Activated CD8-positive, alpha-beta T cell treated with anti-CD3 and anti-CD28 coated beads for 36 hours (primary cell): ENCODE measurements around the gene AMDHD2. TPM values are rescaled to one million over a fixed set of nuclear protein-coding genes. Genes with fewer than 3 reads are reported as not detected.

Experiments used
- ATAC-seq: fragments of 200-7000 bp; cut with Tn5 transposase; one replicate; pipeline ENCODE4 v1.10.0; 2021; ENCODE audit warnings: mild to moderate bottlenecking, moderate library complexity
- CTCF ChIA-PET: fragments of 350-600 bp; sonication (Branson Sonifier 250); formaldehyde crosslinking; loops from one replicate; lab custom pipeline; 2021; ENCODE audit warnings: antibody characterized with exemption; lab: Charles Lee
- POLR2A ChIA-PET: fragments of 350-600 bp; sonication (Branson Sonifier 250); formaldehyde crosslinking; loops from one replicate; lab custom pipeline; 2021; ENCODE audit warnings: antibody characterized with exemption; lab: Charles Lee
- DNase-seq: peaks from one replicate; pipeline ENCODE4 v3.0.0-alpha.2; 2020
- H3K27ac Mint-ChIP-seq: one replicate; pipeline ENCODE4 v1.8.0; 2021; ENCODE audit warnings: mild to moderate bottlenecking, mixed read lengths
- H3K27me3 Mint-ChIP-seq: one replicate; pipeline ENCODE4 v1.8.0; 2021; ENCODE audit warnings: mixed read lengths
- H3K36me3 Mint-ChIP-seq: one replicate; pipeline ENCODE4 v1.8.0; 2021; ENCODE audit warnings: low read depth, mixed read lengths
- H3K4me1 Mint-ChIP-seq: one replicate; pipeline ENCODE4 v1.8.0; 2021; ENCODE audit warnings: low read depth, mixed read lengths
- H3K4me3 Mint-ChIP-seq: one replicate; pipeline ENCODE4 v1.8.0; 2021; ENCODE audit warnings: mild to moderate bottlenecking, moderate library complexity, mixed read lengths
- H3K9me3 Mint-ChIP-seq: one replicate; pipeline ENCODE4 v1.8.0; 2021; ENCODE audit warnings: mixed read lengths
- CTCF ChIP-seq: fragments of 200-600 bp; IDR thresholded peaks from one replicate; pipeline ENCODE4 v1.8.0; 2022; ENCODE audit warnings: antibody characterized with exemption, mild to moderate bottlenecking
- intact Hi-C: fragments of 100-400 bp; cut with micrococcal nuclease; formaldehyde crosslinking; loops from one replicate; pipeline ENCODE4 v1.10.0; 2022
- total RNA-seq, 2 experiments: library from RNA; stranded (reverse); gene quantifications; one replicate each; pipeline ENCODE4 v1.2.3, GENCODE V29; 2021

Gene AMDHD2
- total RNA-seq, 2 experiments from 2014 or later: 28.2 to 29.0 TPM

GRCh38 chr16:2527071-2527783 is 7.1 kb downstream of the AMDHD2 start:
- Mint-ChIP-seq H3K9me3 (no peaks in the 10 kb centered on the region), H3K36me3 (peaks cover 11% of the 10 kb centered on the region), H3K27me3 (no peaks in the 10 kb centered on the region), H3K27ac (no peak overlapping the region), H3K4me1 (peaks cover 11% of the 10 kb centered on the region), H3K4me3 (no peak overlapping the region)
- intact Hi-C loops: no loop called here
- ATAC-seq (no peak), DNase-seq (no peak)
- TF ChIP-seq CTCF: no peak
- POLR2A ChIA-PET: interaction anchor here (0.7 to 1.0 kb wide), 3 partner anchors 9 to 13 kb away, joined by 3 read pairs; partner anchors contain the start of gene ATP6V0C
- CTCF ChIA-PET: no interaction called here

GRCh38 chr16:2527784-2528100 is 7.6 kb downstream of the AMDHD2 start:
- ATAC-seq: no peak
- H3K4me3 Mint-ChIP-seq: no peak overlapping the region
- no peak overlapping the region for H3K27ac Mint-ChIP-seq
- ChIA-PET CTCF (no interaction called here), POLR2A (interaction anchor here (0.9 kb wide), 1 partner anchor 9 kb away, joined by 3 read pairs; no protein-coding TSS in a partner anchor)
- H3K4me1 Mint-ChIP-seq: peaks cover 11% of the 10 kb centered on the region
- no peaks in the 10 kb centered on the region for H3K27me3 Mint-ChIP-seq
- no peaks in the 10 kb centered on the region for H3K9me3 Mint-ChIP-seq
- peaks cover 11% of the 10 kb centered on the region for H3K36me3 Mint-ChIP-seq
- intact Hi-C loops: no loop called here
- no peak for TF ChIP-seq CTCF
- DNase-seq: no peak

GRCh38 chr16:2528161-2529060 is 8.2 kb downstream of the AMDHD2 start:
- Mint-ChIP-seq H3K4me3 (no peak overlapping the region), H3K9me3 (no peaks in the 10 kb centered on the region), H3K4me1 (peaks cover 13% of the 10 kb centered on the region), H3K36me3 (peaks cover 11% of the 10 kb centered on the region), H3K27me3 (no peaks in the 10 kb centered on the region), H3K27ac (no peak overlapping the region)
- ChIA-PET CTCF (no interaction called here), POLR2A (interaction anchor here (1.1 kb wide), 1 partner anchor 8 kb away, joined by 5 read pairs; the partner anchor contains the start of gene AMDHD2)
- DNase-seq: no peak
- ATAC-seq: no peak
- intact Hi-C loops: no loop called here
- TF ChIP-seq CTCF: no peak

GRCh38 chr16:2529061-2529931 is 9.1 kb downstream of the AMDHD2 start:
- intact Hi-C loops: no loop called here
- no peak overlapping the region for H3K27ac Mint-ChIP-seq
- no peaks in the 10 kb centered on the region for H3K27me3 Mint-ChIP-seq

More at GRCh38 chr16:2529061-2529931, 9.1 kb downstream of the AMDHD2 start:
- Mint-ChIP-seq H3K4me1 (peaks cover 14% of the 10 kb centered on the region), H3K9me3 (no peaks in the 10 kb centered on the region), H3K36me3 (peaks cover 10% of the 10 kb centered on the region), H3K4me3 (no peak overlapping the region)
- CTCF ChIA-PET: no interaction called here
- DNase-seq (peak; percentile 27), ATAC-seq (no peak)
- no peak for TF ChIP-seq CTCF
- POLR2A ChIA-PET: interaction anchor here (1.1 to 3.7 kb wide), 2 partner anchors 9 to 376 kb away, joined by 5 to 13 read pairs; partner anchors contain the start of gene AMDHD2
